GM12874 (cell line): ENCODE measurements around the gene TMEM94.

ENCODE experiments used
- TF ChIP-seq, protein P1 (sequence below): IDR thresholded peaks from 2 replicates; pipeline ENCODE4 v1.5.1; 2011; ENCODE audit warnings: low read depth, mild to moderate bottlenecking, control low read depth, low read length, moderate library complexity; ENCODE audit not compliant: insufficient read depth

TMEM94 gene

DNA sequence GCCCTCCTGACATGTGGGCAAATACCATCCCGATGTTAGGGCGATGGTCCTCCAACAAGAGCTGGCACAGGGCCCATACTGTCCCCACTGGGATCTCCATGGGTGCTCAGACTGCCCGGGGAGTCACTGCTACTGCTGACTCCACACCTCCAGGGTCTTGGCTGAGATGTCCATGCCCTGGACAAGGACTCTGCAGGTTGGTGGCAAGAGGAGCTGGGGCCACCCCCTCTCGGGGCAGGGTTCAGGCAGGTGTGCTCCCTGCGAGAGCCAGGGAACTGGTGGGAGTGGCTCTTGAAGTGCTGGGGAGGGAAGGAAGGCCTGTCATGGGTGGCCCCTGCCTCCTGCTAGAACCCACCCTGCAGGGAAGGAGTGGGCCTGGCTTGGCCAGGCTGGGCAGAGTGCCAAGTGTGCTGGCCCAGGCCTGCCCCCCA is 52.5 kb downstream of the TMEM94 start:
- TF ChIP-seq, protein P1, sequence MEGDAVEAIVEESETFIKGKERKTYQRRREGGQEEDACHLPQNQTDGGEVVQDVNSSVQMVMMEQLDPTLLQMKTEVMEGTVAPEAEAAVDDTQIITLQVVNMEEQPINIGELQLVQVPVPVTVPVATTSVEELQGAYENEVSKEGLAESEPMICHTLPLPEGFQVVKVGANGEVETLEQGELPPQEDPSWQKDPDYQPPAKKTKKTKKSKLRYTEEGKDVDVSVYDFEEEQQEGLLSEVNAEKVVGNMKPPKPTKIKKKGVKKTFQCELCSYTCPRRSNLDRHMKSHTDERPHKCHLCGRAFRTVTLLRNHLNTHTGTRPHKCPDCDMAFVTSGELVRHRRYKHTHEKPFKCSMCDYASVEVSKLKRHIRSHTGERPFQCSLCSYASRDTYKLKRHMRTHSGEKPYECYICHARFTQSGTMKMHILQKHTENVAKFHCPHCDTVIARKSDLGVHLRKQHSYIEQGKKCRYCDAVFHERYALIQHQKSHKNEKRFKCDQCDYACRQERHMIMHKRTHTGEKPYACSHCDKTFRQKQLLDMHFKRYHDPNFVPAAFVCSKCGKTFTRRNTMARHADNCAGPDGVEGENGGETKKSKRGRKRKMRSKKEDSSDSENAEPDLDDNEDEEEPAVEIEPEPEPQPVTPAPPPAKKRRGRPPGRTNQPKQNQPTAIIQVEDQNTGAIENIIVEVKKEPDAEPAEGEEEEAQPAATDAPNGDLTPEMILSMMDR, result no peak

DNA sequence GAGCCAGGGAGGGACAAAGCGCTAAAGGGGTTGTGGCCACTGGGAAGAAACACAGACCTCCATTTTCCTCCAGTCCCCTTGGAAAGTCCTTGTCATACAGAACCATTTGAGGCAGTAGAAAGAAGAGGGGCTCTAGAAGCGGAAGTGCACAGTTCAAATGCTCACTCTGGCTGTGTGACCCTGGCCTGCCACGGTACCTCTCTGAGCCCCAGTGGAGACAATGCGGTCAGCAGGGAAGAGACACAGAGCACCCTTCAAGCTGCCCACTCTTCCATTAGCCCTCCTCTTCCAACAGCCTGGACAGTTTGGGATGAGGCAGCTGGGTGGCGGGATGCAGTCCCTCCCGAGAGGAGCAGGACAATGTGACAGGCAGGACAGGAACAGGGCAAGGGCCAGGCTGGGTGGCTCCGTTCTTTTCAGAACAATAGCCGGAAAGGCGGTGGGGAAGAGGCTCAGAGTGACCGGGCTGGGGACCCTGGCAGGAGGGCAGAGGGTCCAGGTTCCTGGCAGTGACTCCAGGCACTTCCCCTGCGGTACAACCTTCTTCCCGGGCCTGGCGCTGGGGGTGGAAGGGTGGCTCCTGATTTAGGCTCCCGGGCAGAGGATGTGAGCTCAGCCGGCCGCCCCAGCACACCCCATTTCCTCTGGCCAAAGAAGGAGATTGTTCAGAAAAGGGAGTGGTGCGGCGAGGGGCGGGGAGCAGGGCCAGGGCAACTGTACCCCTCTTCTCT is 53.3 kb downstream of the TMEM94 start:
- TF ChIP-seq, protein P1, result no peak

DNA sequence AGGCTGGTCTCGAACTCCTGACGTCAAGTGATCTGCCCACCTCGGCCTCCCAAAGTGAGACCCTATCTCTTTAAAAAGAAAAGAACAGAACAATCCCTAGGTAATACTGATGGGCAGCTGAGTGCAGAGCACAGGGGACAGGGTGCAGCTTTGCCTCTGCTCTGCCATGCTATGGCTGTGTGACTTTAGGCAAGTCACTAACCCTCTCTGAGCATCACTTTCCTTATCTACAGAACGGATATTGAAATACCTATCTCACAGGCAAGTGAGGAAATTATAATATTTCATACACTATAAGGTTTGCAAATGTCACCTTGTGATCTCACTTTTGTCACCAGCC is 54.8 kb downstream of the TMEM94 start:
- TF ChIP-seq, protein P1, result no peak

DNA sequence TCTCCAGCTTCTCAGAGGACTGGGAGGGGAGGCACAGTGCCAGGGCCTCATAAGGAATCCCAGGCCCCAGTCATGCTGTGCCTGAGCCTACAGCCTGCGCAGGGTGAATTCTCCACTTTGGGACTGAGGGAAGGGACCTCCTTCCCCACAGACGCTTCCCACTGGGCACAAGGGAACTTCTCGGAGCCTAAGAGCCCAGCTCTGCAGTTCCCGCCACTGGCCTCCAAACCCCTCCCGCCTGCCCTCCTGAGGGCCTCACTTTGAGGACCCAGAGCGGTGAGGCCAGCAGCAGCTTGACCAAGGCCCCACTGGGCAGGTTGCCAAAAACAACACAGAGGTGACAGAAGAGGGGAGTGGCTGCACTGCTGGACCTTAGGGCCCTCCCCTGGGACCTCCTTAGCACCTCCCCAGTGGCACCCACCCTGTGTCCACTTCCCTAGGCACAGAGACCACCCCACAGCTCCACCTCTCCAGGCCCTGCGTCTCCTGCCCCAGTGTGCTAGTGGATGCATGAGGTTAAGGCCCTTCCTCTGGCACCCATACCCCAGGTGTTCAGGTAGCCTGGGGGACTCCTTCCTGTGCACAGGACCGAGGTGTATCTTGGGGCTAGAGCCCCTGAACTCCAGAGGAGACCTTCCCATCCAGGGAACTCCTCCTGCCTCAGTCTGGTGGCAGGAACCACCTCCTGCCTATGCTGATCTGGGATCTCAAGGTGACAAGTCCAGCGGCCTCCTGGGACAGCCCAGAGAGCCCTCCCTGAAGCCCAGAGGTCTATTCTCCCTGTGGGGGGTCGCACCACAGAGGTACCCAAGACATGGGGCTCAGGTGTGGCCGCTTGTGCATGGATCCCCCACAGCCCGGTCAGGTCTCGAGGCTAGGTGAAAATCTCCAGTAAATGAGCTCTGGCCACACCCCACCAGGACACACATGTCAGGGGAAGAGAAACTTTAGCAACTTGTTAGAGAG is 55.5 kb downstream of the TMEM94 start:
- TF ChIP-seq, protein P1, result no peak

DNA sequence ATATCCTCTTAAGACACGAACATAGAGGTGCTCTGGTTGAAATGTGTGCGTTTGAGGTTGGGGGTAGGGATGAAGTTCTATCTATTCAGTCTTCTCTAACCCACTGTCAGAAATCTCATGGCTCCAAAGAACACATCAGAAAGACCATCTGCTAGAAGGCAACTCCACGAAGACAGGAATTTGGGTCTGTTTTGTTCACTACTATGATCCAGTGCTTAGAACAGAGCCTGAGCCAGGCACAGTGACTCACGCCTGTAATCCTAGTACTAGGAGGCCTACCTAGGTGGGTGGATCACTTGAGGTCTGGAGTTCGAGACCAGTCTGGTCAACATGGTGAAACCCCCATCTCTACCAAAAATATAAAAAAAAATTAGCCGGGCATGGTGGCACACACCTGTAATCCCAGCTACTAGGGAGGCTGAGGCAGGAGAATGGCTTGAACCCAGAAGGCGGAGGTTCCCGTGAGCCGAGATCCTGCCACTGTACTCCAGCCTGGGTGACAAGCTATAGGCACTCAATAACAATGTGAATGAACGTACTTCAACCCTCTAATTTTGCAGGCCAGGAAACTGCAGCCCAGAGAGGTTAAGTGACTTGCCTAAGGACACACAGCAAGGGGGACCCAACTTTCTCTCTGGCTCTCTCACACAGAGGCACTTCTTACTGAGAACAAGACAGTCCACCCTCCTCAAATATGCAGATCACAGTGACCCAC is 56.6 kb downstream of the TMEM94 start:
- TF ChIP-seq, protein P1, result no peak

DNA sequence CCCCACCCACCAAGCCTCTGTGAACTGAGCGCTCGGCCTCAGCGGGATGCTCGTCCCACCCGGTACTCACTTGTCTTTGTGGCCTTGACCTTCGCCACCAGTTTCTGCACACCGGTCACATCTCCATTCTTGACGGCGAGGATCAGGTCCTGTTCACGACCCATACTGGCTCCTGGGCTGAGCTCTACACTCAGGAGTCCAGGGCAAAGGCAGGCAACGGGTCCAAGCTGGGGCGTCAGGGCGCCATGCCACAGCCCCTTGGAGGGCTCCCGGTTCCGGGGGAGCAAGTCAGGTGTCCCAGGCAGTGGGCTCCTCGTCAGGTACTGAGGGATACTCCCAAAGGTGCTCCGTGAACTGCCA is 57.2 kb downstream of the TMEM94 start:
- TF ChIP-seq, protein P1, result no peak
